NCI-H748 (cell line): ENCODE measurements around the gene TMPRSS9.

Experiments used
- DNase-seq: peaks from one replicate; lab custom pipeline; 2025; ENCODE audit not compliant: unreplicated experiment; lab: John Stamatoyannopoulos, UW

TMPRSS9 gene

GRCh38 chr19:2329149-2329478 lies 31.0 kb upstream of the TMPRSS9 start:
- no peak for DNase-seq

- peak; percentile 50 for DNase-seq
Measured at GRCh38 chr19:2329501-2329916, 30.6 kb upstream of the TMPRSS9 start.

- DNase-seq, result no peak
Measured at GRCh38 chr19:2330255-2330631, 29.8 kb upstream of the TMPRSS9 start.

- DNase-seq, result peak; percentile 38
Measured at GRCh38 chr19:2330632-2331284, 29.3 kb upstream of the TMPRSS9 start.

GRCh38 chr19:2331601-2332246 lies 28.3 kb upstream of the TMPRSS9 start:
- DNase-seq, result peak; percentile 35

GRCh38 chr19:2332341-2333026 lies 27.6 kb upstream of the TMPRSS9 start:
- peak; percentile 87 for DNase-seq

GRCh38 chr19:2333027-2333806 lies 26.8 kb upstream of the TMPRSS9 start:
- peak; percentile 97 for DNase-seq

GRCh38 chr19:2333807-2334211 lies 26.3 kb upstream of the TMPRSS9 start:
- peak; percentile 19 for DNase-seq

- DNase-seq, result no peak
Measured at GRCh38 chr19:2334426-2334825, 25.6 kb upstream of the TMPRSS9 start.

- DNase-seq, result no peak
Measured at GRCh38 chr19:2334986-2335846, 24.8 kb upstream of the TMPRSS9 start.

- DNase-seq, result no peak
Measured at GRCh38 chr19:2335848-2336247, 24.2 kb upstream of the TMPRSS9 start.

- DNase-seq, result no peak
Measured at GRCh38 chr19:2336528-2337328, 23.3 kb upstream of the TMPRSS9 start.

GRCh38 chr19:2337329-2337707 lies 22.7 kb upstream of the TMPRSS9 start:
- DNase-seq, result peak; percentile 28

- DNase-seq, result no peak
Measured at GRCh38 chr19:2338055-2338615, 21.9 kb upstream of the TMPRSS9 start.

GRCh38 chr19:2338751-2339643 lies 21.1 kb upstream of the TMPRSS9 start:
- no peak for DNase-seq

GRCh38 chr19:2339644-2340310 lies 20.3 kb upstream of the TMPRSS9 start:
- no peak for DNase-seq

- no peak for DNase-seq
Measured at GRCh38 chr19:2340496-2341243, 19.4 kb upstream of the TMPRSS9 start.
